HG02623 (cell line): ENCODE results near the gene HCFC1.

ENCODE experiments used
- ATAC-seq: cut with Tn5 transposase; IDR thresholded peaks from one replicate; pipeline ENCODE4 v1.9.1; 2021; ENCODE audit warnings: moderate library complexity; ENCODE audit not compliant: unreplicated experiment

The HCFC1 gene

DNA sequence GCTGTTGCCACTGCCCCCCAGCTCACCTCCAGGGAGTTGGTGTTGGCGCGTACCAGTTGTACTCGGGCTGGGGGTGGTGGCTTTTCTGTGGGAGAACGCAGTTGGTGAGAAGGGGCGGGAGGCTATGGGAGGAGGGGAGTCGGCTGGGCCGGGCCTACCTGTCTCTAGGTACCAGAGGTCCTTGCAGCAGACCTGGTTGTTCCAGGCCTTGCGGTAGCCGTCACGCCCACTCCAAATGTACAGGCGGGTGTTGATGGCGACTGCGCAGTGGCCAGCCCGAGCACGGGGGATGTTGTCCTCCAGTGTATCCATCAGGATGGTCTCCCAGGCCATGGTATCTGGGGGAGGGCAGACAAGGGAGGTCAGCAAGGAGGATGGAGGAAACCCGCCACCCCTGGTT, 11.5 kb downstream of the HCFC1 start:
- ATAC-seq = no peak

DNA sequence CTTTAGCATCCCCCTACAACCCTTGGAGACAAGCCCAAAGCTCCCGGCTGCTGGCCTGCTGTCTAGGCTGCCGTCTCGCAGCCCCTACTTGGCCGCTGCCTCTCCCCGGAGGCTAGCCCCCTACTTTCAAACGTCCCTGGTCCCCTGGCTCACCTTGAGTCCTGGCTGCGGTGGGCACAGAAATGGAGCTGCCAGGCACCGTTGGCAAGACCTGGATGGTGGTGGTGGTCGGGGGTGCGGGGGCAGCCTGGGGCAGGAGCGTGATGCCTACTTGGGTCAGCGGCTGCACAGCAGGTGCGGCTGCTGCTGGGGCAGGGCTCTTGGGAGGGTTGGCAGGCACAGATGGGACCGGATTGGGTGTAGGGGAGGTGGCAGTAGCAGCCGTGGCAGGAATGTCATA, 12.0 kb downstream of the HCFC1 start:
- no peak for ATAC-seq

DNA sequence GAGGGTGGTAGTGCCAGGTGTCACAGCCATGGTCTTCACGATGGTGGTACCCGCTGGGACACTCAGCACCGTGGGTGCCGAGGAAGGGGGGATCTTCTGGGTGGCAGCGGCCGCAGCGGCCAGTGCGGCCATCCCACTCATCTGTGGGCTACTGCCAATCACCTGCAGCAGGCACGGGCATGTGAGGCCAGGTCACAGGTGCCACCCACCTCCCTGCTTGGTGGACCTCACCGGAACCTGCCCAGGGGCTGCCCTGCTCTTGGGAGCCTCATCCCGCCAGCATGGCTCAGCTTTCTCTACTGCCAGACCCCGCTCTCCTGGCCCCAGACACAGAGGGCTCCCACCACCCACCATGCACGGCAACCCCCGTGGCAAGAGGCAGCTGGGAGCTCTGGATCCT, 13.0 kb downstream of the HCFC1 start:
- no peak for ATAC-seq

DNA sequence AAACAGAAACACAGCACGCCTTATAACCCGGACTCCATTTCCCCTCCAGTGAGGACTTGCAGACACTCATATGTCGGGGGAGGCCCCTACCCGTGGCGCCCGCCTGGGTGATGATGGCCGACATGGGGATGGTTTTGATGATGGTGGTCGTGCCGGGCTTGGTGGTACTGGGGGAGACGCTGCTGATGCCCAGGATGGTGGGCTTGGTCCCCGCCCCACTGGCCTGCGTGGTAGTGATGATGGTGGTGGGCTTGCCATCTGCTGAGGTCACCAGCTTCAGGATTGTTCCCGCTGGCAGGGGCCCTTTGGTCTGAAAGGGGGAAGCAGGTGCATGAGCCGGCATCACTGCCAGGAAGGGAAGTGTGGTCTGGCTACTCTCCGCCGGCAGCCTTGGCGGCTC, 14.4 kb downstream of the HCFC1 start:
- no peak for ATAC-seq

DNA sequence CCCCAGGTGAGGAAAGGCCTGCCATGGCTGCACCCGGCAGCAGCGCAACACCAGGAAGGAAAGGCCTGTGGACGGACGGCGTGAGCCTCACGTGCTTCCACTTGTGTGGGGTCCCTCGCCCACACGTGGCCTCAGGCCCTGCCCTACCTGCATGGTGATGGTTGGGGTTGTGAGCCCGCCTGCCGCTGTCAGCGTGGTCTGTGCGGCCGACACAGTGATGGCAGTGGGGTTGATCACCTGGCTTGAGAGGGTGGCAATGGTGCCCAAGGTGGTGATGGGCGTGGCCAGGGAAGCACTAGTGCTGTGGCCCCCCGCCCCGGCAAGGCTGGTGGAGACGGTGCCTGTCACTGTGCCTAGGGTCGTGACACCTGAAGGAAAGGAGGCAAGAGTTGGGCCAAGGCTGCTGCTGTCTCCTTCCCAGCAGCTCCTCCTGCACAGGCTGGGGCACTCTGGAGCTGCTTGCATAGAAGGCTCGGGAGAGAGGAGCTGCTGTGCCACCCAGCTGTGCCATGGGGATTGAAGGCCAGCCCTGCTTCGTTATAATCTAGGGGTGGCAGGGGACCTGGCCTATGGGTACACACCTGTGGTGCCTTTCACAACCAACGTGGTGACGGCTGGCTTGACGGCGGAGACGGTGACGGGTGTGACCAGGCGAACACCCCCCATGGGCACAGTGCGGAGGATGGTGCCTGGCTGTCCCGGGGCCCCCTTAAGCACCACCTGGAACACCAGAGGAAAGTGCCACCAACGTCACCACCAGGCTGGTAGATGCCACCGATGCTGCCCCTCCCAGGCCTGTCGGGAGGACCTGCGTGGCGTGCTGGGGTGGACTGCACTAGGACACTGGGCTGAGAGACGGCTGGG, 15.3 kb downstream of the HCFC1 start:
- no peak for ATAC-seq

DNA sequence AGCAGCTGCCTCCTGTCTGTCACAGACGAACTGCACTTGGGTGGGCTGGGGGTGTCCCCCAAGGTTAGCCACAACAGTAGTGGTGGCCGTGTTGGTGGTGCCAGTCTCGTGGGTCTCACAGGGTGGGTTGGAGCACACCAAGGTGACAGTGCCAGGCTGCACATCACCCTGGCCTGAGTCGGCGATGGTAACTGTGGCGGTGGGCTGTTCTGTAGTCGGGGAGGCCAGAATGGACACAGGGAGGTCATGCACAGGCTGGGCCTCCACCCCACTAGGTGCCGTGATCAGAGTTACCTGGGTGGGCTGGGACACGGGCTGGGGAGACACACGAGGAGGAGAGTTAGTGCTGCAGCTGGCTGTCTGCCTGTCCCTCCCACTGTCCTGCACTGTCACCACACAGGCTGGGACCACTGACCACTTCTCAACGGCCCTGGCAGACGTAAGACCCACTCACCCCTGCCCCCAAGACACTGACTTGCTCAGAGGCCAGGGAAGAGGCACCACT, 16.3 kb downstream of the HCFC1 start:
- ATAC-seq = no peak

DNA sequence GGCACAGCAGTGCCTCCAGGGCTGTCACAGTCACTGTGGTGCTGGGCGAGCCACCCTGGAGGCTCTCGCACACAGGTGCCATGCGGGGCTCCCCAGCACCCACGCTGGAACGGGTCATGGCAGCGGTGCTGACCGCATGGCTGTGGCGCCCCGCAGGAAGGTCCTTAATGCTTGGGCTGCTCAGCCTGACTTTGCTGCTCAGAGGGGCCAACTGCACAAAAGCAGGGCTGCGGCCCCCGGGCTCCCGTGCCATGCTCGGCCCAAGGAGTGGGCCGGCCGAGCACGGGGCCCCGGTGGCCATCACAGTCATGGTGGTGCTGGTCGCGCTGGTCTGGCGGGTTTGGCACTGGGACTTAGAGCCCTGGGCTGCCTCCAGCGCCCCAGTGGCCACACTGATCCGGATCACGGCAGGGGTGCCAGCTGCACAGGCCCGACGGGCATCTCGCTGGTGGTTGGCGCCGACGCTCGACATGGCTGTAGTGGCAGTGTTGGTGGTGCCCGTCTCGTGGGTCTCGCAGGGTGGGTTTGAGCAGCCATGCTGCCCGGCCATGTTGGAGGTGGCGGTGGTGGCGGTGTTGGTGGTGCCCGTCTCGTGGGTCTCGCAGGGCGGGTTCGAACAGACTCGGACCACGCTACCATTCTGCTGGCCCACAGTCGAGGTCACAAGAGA, 16.9 kb downstream of the HCFC1 start:
- no peak for ATAC-seq

DNA sequence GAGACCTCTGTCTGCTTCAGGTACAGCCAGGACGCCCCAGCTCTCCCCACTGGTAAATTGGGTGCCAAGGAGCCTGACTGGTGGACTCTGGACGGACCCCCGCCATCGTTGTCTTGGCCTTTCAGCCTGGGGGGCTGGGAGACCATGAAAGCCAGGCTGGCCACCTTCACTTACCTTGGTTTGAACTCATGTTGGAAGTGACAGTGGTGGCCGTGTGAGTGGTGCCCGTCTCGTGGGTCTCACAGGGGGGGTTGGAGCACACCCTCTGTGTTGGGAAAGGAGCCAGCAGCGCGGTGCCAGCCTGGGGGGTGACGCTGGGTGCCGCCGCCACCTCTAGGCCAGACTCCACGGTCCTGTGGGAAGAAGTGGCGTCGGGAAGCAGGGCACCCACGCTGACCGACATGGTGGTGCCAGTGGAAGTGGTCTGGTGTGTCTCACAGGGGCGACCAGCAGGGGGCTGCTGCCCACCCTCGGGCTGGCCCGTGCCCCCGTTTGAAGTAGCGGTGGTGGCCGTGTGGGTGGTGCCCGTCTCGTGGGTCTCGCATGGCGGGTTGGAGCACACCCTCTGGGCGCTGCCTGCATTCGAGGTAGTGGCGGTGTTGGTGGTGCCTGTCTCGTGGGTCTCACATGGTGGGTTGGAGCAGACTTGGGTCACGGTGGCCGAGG, 17.6 kb downstream of the HCFC1 start:
- no peak for ATAC-seq

DNA sequence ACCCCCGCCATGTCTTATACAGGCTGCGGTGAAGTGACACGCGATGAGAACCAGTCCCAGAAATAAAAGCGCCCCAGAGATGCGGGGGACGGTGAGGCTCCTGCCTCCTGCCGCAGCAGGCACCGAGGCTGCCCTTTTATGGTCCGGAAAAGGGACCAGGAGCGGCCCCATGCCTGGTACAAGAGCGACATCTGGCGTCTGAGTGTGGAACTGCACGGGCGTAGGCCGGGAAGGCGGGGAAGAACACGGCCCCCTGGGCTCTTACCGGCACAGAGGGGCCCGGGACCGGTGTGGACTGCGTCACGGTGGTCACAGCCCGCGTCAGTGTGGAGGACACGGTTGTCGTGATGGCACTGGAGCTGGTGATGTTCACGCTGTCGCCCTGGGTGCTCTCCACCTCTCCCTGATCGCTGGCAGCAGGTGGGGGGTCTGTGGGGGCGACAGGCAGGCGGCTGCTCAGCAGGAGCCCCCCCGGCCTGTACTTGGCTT, 18.2 kb downstream of the HCFC1 start:
- ATAC-seq = no peak

GRCh38 chrX:153952373-153953026, 19.1 kb downstream of the HCFC1 start:
- ATAC-seq = no peak

GRCh38 chrX:153951683-153952372, 19.8 kb downstream of the HCFC1 start:
- ATAC-seq = no peak

GRCh38 chrX:153950127-153950526, 21.5 kb downstream of the HCFC1 start:
- ATAC-seq = no peak

- no peak for ATAC-seq
These were observed 22.5 kb downstream of the HCFC1 start for GRCh38 chrX:153948847-153949805.

GRCh38 chrX:153948002-153948466, 23.6 kb downstream of the HCFC1 start:
- ATAC-seq = no peak

- peak; percentile 53 for ATAC-seq
These were observed 24.4 kb downstream of the HCFC1 start for GRCh38 chrX:153947009-153947769.

- ATAC-seq = no peak
These were observed 25.4 kb downstream of the HCFC1 start for GRCh38 chrX:153945956-153946943.

DNA sequence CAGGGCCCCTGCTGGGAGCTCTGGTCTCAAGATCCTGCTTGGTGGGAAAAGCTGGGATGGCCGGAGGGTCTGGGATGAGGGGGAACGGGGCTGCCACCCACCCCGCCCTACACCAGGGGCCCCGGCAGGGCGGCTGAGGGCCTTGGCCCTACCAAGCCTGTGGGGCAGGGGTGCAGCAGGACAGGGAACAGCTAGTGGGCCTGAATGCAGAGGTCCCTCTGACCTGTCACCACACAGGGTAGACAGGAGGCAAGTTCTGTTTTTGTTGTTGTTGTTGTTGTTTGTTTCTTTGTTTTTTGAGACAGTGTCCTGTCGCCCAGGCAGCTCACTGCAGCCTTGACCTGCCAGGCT, 26.8 kb downstream of the HCFC1 start:
- no peak for ATAC-seq
